Measurements from ENCODE around the gene COA1. TPM values are rescaled to one million over a fixed set of nuclear protein-coding genes. Genes with fewer than 3 reads are reported as not detected.

The COA1 gene
- total RNA-seq, 1 experiment from 2014 or later = 65.5 TPM

- ATAC-seq (no peak), DNase-seq (ENCODE audit: low read depth, low spot score) (no peak)
- BruUV-seq (replicated peaks) = no TSS peak
- Histone ChIP-seq H3K9me3 (ENCODE audit: control insufficient read depth, insufficient read depth, low read depth, low read length) (no peaks in the 10 kb centered on the region; the same call in 1 of the 2 replicates), H3K4me3 (ENCODE audit: low read depth in 2 of 2, low read length in 2 of 2) (no peak overlapping the region), H3K27me3 (ENCODE audit: control insufficient read depth, insufficient read depth, low read length) (no peaks in the 10 kb centered on the region), H3K36me3 (ENCODE audit: control insufficient read depth, insufficient read depth, low read length) (no peaks in the 10 kb centered on the region), H3K27ac (ENCODE audit: low read length) (no peak overlapping the region), H3K4me1 (ENCODE audit: control insufficient read depth, insufficient read depth, low read length) (no peaks in the 10 kb centered on the region)
- CTCF ChIA-PET = interaction anchor here (1.3 kb wide), 1 partner anchor 120 kb away, joined by 4 read pairs; the partner anchor contains the start of gene STK17A
- in situ Hi-C loops (cut with HindIII; ENCODE audit: low pct_unique_long_range_greater_than_20kb, low sequenced_read_pairs) = loop anchor here (25.0 kb wide), 1 partner anchor 116 kb away; the partner anchor contains the start of gene STK17A
- POLR2A ChIA-PET = no interaction called here
- intact Hi-C loops (cut with micrococcal nuclease; ENCODE audit: unreplicated experiment) = no loop called here
- TF ChIP-seq CTCF (IDR thresholded peaks at IDR 0.05) (no peak), SIN3A (IDR thresholded peaks at IDR 0.05; ENCODE audit: borderline replicate concordance, insufficient read depth, low read depth, low read length) (no peak), POLR2AphosphoS5 (IDR thresholded peaks at IDR 0.05; ENCODE audit: low read depth, low read length) (no peak), TCF7L2 (IDR thresholded peaks at IDR 0.05; ENCODE audit: low read depth, low read length) (no peak)
- TF ChIP-seq, protein P1, sequence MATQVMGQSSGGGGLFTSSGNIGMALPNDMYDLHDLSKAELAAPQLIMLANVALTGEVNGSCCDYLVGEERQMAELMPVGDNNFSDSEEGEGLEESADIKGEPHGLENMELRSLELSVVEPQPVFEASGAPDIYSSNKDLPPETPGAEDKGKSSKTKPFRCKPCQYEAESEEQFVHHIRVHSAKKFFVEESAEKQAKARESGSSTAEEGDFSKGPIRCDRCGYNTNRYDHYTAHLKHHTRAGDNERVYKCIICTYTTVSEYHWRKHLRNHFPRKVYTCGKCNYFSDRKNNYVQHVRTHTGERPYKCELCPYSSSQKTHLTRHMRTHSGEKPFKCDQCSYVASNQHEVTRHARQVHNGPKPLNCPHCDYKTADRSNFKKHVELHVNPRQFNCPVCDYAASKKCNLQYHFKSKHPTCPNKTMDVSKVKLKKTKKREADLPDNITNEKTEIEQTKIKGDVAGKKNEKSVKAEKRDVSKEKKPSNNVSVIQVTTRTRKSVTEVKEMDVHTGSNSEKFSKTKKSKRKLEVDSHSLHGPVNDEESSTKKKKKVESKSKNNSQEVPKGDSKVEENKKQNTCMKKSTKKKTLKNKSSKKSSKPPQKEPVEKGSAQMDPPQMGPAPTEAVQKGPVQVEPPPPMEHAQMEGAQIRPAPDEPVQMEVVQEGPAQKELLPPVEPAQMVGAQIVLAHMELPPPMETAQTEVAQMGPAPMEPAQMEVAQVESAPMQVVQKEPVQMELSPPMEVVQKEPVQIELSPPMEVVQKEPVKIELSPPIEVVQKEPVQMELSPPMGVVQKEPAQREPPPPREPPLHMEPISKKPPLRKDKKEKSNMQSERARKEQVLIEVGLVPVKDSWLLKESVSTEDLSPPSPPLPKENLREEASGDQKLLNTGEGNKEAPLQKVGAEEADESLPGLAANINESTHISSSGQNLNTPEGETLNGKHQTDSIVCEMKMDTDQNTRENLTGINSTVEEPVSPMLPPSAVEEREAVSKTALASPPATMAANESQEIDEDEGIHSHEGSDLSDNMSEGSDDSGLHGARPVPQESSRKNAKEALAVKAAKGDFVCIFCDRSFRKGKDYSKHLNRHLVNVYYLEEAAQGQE (IDR thresholded peaks at IDR 0.05; ENCODE audit: insufficient read depth in 1 of 2, low read depth in 2 of 2, low read length in 1 of 2) = no peak
Observed at GRCh38 chr7:43702974-43703373, 26.3 kb downstream of the COA1 start.

- no peak for ATAC-seq
Observed at GRCh38 chr7:43701929-43702328, 27.4 kb downstream of the COA1 start.

More at GRCh38 chr7:43701929-43702328, 27.4 kb downstream of the COA1 start:
- Histone ChIP-seq H3K36me3 (ENCODE audit: control insufficient read depth, insufficient read depth, low read length) (no peaks in the 10 kb centered on the region), H3K4me3 (ENCODE audit: low read depth in 2 of 2, low read length in 2 of 2) (no peak overlapping the region), H3K27ac (ENCODE audit: low read length) (no peak overlapping the region), H3K9me3 (ENCODE audit: control insufficient read depth, insufficient read depth, low read depth, low read length) (no peaks in the 10 kb centered on the region), H3K27me3 (ENCODE audit: control insufficient read depth, insufficient read depth, low read length) (no peaks in the 10 kb centered on the region), H3K4me1 (ENCODE audit: control insufficient read depth, insufficient read depth, low read length) (no peaks in the 10 kb centered on the region)
- ChIA-PET POLR2A (no interaction called here), CTCF (interaction anchor here (1.3 kb wide), 1 partner anchor 119 kb away, joined by 4 read pairs; the partner anchor contains the start of gene STK17A)
- TF ChIP-seq CTCF (IDR thresholded peaks at IDR 0.05) (no peak), POLR2AphosphoS5 (IDR thresholded peaks at IDR 0.05; ENCODE audit: low read depth, low read length) (no peak), TCF7L2 (IDR thresholded peaks at IDR 0.05; ENCODE audit: low read depth, low read length) (no peak), SIN3A (IDR thresholded peaks at IDR 0.05; ENCODE audit: borderline replicate concordance, insufficient read depth, low read depth, low read length) (no peak)
- TF ChIP-seq, protein P1 (IDR thresholded peaks at IDR 0.05; ENCODE audit: insufficient read depth in 1 of 2, low read depth in 2 of 2, low read length in 1 of 2) = no peak
- in situ Hi-C loops (cut with HindIII; ENCODE audit: low pct_unique_long_range_greater_than_20kb, low sequenced_read_pairs) (loop anchor here (25.0 kb wide), 1 partner anchor 115 kb away; the partner anchor contains the start of gene STK17A), intact Hi-C loops (cut with micrococcal nuclease; ENCODE audit: unreplicated experiment) (loop anchor here (2.0 kb wide), 1 partner anchor 119 kb away; the partner anchor contains the start of gene STK17A)
- BruUV-seq (replicated peaks) = no TSS peak
- DNase-seq (ENCODE audit: low read depth, low spot score) = no peak
